AG10803 (cell line): ENCODE measurements around the gene PITRM1.
A peak's percentile ranks its signal among the peaks of the same experiment; 100 is the strongest.
"Not testable (repeated sequence)": the region's sequence is repeated elsewhere in the genome, so short reads cannot be mapped to it uniquely, and the experiment has no call there.

ENCODE experiments used
- DNase-seq: peaks from one replicate; pipeline ENCODE4 v3.0.0; 2010; ENCODE audit warnings: low read depth
- H3K4me3 ChIP-seq: 2 replicates; pipeline ENCODE4 v1.5.1; 2011; ENCODE audit warnings: mild to moderate bottlenecking, low read length, control low read depth
- CTCF ChIP-seq: conservative IDR thresholded peaks from 2 replicates; pipeline ENCODE4 v1.5.1; 2011; ENCODE audit warnings: mild to moderate bottlenecking, low read length, control low read depth, inconsistent platforms

PITRM1 gene

DNA sequence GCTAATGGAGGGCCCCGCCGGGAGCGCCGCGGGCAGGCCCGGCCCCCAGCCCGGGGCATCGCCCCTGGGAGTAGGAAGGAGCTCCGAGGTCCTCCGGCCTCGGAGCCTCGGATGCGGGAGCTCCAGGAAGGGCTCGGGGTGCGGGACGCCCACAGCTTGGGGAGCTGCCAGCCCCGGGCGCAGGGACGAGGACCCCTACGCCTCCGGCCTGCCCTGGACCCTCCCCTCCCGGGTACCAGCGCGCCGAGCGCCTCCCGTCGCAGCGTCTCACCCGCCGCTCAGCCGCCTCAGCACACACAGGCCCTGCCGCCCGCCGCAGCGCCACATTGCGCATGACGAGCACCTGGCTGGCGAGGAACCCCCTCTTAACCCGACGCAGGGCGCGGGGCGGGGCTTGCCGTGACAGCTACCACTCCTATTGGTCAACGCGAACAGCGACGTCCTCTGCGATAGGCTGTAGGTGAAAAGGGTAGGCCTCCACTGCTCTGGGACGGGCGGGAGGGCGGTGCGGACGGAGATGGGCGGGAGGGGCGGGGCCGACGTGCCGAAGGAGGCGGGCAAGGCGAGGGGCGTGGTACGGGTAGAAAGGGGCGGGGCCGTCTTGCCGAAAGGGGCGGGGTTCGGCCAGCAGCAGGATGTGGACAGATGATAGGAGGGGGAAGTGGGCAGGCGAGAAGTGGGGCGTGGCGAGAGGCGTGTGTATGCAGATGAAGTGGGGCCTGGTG is at the start of gene PITRM1:
PITRM1 (minus strand) TSS at position 337 of the 725 bp plus-strand sequence; CDS start at position 327, 10 bp downstream.
- no peak for TF ChIP-seq CTCF
- peak; percentile 99 for DNase-seq
- H3K4me3 ChIP-seq, result peak within 1 kb of the TSS; percentile 75

DNA sequence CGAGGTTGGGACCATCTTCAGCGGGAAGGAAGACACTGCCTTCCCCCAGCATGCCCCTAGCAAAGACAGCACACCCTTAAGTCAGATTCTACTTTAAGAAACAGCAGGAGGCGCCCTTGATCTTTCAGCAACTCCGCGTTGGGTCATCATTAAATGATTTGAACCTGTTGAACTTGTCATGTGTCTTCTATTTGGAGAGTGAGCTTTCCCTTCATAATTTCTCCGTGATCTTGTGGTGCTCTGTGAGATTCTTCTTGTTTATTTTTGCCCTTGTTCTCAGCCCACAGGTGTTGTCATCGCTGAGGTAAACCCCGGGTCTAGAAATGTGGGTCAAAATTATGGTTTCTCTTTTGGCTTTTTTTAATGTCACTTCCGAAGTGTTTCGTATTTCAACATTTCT is 49.5 kb upstream of the PITRM1 start:
- no peak overlapping the region for H3K4me3 ChIP-seq
- TF ChIP-seq CTCF, result peak; percentile 16; the same call in 1 of the 2 replicates
- peak; percentile 53 for DNase-seq

DNA sequence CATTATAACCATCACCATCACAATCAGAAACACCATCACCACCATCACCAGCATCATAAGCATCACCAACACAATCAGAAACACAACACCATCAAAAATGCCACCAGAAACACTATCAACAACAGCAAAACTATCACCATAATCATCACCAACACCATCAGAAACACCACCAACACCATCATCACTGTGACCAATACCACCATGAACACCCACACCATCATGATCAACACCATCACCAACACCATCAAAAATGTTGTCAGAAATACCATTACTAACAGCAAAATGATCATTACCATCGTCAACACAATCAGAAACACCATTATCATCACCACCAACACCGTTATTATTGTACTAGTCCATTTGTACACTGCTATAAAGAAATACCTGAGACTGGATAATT is 49.0 kb upstream of the PITRM1 start:
- not testable (repeated sequence) for DNase-seq, H3K4me3 ChIP-seq

- no peak overlapping the region for H3K4me3 ChIP-seq
- no peak for TF ChIP-seq CTCF
- peak; percentile 57 for DNase-seq
Measured at GRCh38 chr10:3220853-3221252, 48.3 kb upstream of the PITRM1 start.

DNA sequence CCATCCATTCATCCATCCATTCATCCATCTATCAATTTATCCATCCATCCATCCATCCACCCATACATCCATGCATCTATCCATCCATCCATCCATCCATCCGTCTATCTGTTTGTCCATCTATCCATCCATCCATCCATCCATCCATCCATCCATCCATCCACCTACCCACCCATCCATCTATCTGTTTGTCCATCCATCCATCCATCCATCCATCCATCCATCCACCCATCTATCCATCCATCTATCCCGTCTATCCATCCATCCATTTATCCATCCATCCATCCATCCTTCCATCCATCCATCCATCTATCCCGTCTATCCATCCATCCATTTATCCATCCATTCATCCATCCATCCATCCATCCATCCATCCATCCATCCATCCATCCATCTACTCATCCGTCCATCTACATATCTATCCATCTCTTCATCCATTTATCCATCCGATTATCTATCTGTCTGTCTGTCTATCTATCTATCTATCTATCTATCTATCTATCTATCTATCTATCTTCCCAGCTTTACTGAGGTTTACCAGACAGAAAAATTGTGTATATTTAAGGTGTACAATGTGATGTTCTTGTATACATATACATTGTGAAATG is 46.5 kb upstream of the PITRM1 start:
- H3K4me3 ChIP-seq, DNase-seq: not testable (repeated sequence)

GRCh38 chr10:3217853-3218252 is 45.3 kb upstream of the PITRM1 start:
- no peak for DNase-seq
- TF ChIP-seq CTCF, result no peak
- H3K4me3 ChIP-seq, result no peak overlapping the region

DNA sequence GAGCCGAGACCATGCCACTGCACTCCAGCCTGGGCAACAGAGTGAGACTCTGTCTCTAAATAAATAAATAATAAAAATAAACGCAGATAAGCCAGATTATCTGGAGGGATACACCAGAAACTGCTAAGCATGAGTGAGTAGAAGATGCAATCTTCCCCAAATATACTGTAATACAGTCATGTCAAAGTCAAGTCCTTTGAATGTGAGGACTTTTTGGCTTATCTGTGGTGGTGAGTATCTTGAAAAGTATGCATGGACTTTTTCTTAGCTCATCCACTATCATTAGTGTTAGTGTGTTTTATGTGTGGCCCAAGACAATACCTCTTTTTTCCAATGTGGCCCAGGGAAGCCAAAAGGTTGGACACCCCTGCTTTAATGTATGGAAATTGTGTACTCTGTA is 44.7 kb upstream of the PITRM1 start:
- no peak for TF ChIP-seq CTCF
- no peak overlapping the region for H3K4me3 ChIP-seq
- DNase-seq, result peak; percentile 94

DNA sequence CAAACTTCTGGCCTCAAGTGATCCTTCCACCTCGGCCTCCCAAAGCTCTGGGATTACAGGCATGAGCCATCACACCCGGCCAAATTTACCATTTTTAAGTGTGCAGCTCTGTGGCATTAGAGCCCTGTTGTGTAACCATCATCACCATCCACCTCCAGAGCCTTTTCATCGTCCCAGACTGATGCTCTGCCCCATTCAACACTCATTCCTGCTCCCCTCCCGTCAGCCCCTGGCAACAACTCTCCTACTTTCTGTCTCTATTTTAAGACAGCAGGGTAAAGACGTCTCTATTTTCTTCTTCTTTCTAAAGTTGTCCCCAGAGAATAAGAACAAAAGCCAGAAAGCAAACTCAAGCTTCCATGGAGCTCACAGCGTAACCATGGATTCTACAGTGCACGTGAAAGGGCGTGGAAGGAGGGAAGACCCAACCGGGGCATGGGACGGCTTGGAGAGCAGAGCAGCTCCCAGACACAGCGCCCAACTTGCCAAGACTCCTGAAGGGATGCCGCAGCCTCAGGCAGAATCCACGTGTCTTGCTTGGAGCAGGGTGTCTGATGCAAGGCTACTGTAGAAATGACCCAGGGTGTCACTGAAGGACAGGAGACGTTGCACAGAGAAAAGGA is 42.7 kb upstream of the PITRM1 start:
- DNase-seq, result no peak
- no peak for TF ChIP-seq CTCF
- H3K4me3 ChIP-seq, result no peak overlapping the region
